H1 (cell line): ENCODE measurements around the gene DAAM1. TPM values are rescaled to one million over a fixed set of nuclear protein-coding genes. Genes with fewer than 3 reads are reported as not detected.

Experiments
- BACH1 ChIP-seq: IDR thresholded peaks from 2 replicates; pipeline ENCODE4 v1.6.1; 2012; ENCODE audit warnings: low read length, improper control_type of control experiment
- CEBPB ChIP-seq: IDR thresholded peaks from 2 replicates; pipeline ENCODE4 v1.6.1; 2012; ENCODE audit warnings: low read depth, low read length
- E2F6 ChIP-seq: IDR thresholded peaks from 2 replicates; pipeline ENCODE4 v1.6.1; 2012; ENCODE audit warnings: inconsistent platforms
- FOSL1 ChIP-seq: IDR thresholded peaks from 2 replicates; pipeline ENCODE4 v1.6.1; 2011; ENCODE audit warnings: mild to moderate bottlenecking, low read depth, low read length, moderate library complexity; ENCODE audit not compliant: insufficient read depth
- GABPA ChIP-seq: IDR thresholded peaks from 2 replicates; pipeline ENCODE4 v1.6.1; 2011; ENCODE audit warnings: mild to moderate bottlenecking, low read length, moderate library complexity, borderline replicate concordance; ENCODE audit not compliant: insufficient read depth
- KDM1A ChIP-seq: fragments of 200-600, 300-600 bp; sonication (generic); IDR thresholded peaks from 2 replicates; pipeline ENCODE4 v1.7.1; 2016; ENCODE audit warnings: mild to moderate bottlenecking, low read length, borderline replicate concordance
- MAFK ChIP-seq: IDR thresholded peaks from 2 replicates; pipeline ENCODE4 v1.6.1; 2012; ENCODE audit warnings: low read depth, mild to moderate bottlenecking, improper control_type of control experiment, low read length
- NANOG ChIP-seq: IDR thresholded peaks from 2 replicates; pipeline ENCODE4 v1.6.1; 2011; ENCODE audit warnings: low read length, low read depth, mild to moderate bottlenecking, inconsistent platforms; ENCODE audit not compliant: insufficient read depth, poor library complexity, severe bottlenecking
- RXRA ChIP-seq: IDR thresholded peaks from 2 replicates; pipeline ENCODE4 v1.6.1; 2011; ENCODE audit warnings: low read depth, mild to moderate bottlenecking, low read length, moderate library complexity; ENCODE audit not compliant: insufficient read depth
- SUZ12 ChIP-seq: fragments of 200-600 bp; sonication (generic); IDR thresholded peaks from 2 replicates; pipeline ENCODE4 v1.6.1; 2012; ENCODE audit warnings: mild to moderate bottlenecking, inconsistent platforms, low read length, moderate library complexity, mixed read lengths
- polyA plus RNA-seq, 7 experiments: library from polyadenylated mRNA; depleted of rRNA in 3 of 7; stranded (reverse) in 5 of 7; unstranded in 2 of 7; fragments of >200 nt in 5 of 7; fragments of 200-250 nt in 2 of 7; gene quantifications; 1 replicate in 5 of 7; 2 replicates in 1 of 7; 4 replicates in 1 of 7; pipeline versions ENCODE4 v1.2.1 to v1.2.3, GENCODE V29; 2011 to 2013; ENCODE audit warnings: missing spikeins in 2 of 7, mixed read lengths in 2 of 7
- total RNA-seq: library from RNA; stranded (reverse); fragmentation: NEBNext Ultra II Directional; extraction: Animal tissue kit (Norgen Biotek cat#: 25700); gene quantifications from 2 replicates; pipeline ENCODE4 v1.2.1, GENCODE V29; 2021
- TF ChIP-seq, protein P1 (sequence below): fragments of 300-600 bp; sonication (generic); IDR thresholded peaks from 2 replicates; pipeline ENCODE4 v1.7.1; 2012; ENCODE audit warnings: low read length, moderate library complexity, mild to moderate bottlenecking, inconsistent platforms; ENCODE audit not compliant: insufficient replicate concordance

Gene DAAM1
- total and polyA plus RNA-seq, 2 of the 8 experiments (the other 6 are each of a cell fraction or from before 2014, with no cell fraction given), result 5.0 to 44.9 TPM

DNA sequence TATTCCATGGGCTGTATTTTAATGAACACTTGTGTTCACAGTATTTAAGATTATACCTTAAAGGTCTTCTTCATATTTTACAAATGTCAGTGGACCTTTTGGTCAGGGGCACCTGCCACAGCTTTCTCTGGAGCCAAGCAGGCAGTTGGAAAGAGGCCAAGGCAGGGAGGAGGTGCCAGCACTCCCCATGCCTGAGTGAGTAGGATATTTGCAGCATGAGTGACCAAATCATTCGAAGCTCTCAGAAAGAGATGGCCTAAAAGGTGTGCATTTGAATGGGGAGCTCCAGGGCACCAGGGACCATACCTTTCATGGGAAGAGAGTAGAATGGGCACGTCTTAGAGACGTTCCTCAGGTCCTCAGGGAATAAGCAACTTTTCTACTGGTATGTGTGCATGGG, 155.1 kb downstream of the DAAM1 start (continued):
- TF ChIP-seq, protein P1, sequence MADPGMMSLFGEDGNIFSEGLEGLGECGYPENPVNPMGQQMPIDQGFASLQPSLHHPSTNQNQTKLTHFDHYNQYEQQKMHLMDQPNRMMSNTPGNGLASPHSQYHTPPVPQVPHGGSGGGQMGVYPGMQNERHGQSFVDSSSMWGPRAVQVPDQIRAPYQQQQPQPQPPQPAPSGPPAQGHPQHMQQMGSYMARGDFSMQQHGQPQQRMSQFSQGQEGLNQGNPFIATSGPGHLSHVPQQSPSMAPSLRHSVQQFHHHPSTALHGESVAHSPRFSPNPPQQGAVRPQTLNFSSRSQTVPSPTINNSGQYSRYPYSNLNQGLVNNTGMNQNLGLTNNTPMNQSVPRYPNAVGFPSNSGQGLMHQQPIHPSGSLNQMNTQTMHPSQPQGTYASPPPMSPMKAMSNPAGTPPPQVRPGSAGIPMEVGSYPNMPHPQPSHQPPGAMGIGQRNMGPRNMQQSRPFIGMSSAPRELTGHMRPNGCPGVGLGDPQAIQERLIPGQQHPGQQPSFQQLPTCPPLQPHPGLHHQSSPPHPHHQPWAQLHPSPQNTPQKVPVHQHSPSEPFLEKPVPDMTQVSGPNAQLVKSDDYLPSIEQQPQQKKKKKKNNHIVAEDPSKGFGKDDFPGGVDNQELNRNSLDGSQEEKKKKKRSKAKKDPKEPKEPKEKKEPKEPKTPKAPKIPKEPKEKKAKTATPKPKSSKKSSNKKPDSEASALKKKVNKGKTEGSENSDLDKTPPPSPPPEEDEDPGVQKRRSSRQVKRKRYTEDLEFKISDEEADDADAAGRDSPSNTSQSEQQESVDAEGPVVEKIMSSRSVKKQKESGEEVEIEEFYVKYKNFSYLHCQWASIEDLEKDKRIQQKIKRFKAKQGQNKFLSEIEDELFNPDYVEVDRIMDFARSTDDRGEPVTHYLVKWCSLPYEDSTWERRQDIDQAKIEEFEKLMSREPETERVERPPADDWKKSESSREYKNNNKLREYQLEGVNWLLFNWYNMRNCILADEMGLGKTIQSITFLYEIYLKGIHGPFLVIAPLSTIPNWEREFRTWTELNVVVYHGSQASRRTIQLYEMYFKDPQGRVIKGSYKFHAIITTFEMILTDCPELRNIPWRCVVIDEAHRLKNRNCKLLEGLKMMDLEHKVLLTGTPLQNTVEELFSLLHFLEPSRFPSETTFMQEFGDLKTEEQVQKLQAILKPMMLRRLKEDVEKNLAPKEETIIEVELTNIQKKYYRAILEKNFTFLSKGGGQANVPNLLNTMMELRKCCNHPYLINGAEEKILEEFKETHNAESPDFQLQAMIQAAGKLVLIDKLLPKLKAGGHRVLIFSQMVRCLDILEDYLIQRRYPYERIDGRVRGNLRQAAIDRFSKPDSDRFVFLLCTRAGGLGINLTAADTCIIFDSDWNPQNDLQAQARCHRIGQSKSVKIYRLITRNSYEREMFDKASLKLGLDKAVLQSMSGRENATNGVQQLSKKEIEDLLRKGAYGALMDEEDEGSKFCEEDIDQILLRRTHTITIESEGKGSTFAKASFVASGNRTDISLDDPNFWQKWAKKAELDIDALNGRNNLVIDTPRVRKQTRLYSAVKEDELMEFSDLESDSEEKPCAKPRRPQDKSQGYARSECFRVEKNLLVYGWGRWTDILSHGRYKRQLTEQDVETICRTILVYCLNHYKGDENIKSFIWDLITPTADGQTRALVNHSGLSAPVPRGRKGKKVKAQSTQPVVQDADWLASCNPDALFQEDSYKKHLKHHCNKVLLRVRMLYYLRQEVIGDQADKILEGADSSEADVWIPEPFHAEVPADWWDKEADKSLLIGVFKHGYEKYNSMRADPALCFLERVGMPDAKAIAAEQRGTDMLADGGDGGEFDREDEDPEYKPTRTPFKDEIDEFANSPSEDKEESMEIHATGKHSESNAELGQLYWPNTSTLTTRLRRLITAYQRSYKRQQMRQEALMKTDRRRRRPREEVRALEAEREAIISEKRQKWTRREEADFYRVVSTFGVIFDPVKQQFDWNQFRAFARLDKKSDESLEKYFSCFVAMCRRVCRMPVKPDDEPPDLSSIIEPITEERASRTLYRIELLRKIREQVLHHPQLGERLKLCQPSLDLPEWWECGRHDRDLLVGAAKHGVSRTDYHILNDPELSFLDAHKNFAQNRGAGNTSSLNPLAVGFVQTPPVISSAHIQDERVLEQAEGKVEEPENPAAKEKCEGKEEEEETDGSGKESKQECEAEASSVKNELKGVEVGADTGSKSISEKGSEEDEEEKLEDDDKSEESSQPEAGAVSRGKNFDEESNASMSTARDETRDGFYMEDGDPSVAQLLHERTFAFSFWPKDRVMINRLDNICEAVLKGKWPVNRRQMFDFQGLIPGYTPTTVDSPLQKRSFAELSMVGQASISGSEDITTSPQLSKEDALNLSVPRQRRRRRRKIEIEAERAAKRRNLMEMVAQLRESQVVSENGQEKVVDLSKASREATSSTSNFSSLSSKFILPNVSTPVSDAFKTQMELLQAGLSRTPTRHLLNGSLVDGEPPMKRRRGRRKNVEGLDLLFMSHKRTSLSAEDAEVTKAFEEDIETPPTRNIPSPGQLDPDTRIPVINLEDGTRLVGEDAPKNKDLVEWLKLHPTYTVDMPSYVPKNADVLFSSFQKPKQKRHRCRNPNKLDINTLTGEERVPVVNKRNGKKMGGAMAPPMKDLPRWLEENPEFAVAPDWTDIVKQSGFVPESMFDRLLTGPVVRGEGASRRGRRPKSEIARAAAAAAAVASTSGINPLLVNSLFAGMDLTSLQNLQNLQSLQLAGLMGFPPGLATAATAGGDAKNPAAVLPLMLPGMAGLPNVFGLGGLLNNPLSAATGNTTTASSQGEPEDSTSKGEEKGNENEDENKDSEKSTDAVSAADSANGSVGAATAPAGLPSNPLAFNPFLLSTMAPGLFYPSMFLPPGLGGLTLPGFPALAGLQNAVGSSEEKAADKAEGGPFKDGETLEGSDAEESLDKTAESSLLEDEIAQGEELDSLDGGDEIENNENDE, result no peak
- TF ChIP-seq CEBPB (no peak), FOSL1 (no peak), SUZ12 (no peak), NANOG (no peak), GABPA (no peak), KDM1A (no peak), BACH1 (no peak), MAFK (no peak), E2F6 (no peak), RXRA (no peak)
